Cardiac fibroblast (primary cell): ENCODE data around the gene SARS1.

Source experiments
- DNase-seq, 2 donors: peaks; one replicate each; pipeline versions ENCODE4 v3.0.0 to v3.0.0-alpha.2; 2010; ENCODE audit warnings: low read depth in 2 of 2
- H3K4me3 ChIP-seq, 2 donors: replicated peaks in 1 of 2; 1 replicate in 1 of 2; 2 replicates in 1 of 2; pipeline ENCODE4 v1.5.1; 2011; ENCODE audit warnings: low read depth in 2 of 2, low read length in 2 of 2, mild to moderate bottlenecking in 2 of 2, moderate library complexity in 1 of 2
- TF ChIP-seq, protein P1 (sequence below): IDR thresholded peaks from one replicate; pipeline ENCODE4 v1.5.1; 2011; ENCODE audit warnings: low read depth, mild to moderate bottlenecking, low read length, inconsistent platforms

The SARS1 gene

DNA sequence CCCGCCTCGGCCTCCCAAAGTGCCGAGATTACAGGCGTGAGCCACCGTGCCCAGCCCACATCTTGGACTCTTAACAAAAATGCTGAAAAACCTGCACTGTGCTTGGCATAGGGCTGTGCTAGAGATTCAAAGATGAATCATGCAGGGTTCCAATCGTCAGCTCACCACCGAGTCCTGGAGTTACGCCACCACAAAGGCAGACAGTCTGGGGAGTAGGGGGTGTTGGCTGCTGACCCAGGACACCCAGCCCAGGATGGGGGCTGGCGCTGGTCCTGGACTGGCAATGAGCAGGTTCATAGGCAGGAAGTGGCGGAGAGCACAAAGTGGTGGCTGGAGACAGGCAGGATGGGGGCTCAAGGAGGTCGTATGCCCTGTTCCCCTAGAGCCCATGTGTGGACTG lies 53.2 kb downstream of the SARS1 start:
- TF ChIP-seq, protein P1, sequence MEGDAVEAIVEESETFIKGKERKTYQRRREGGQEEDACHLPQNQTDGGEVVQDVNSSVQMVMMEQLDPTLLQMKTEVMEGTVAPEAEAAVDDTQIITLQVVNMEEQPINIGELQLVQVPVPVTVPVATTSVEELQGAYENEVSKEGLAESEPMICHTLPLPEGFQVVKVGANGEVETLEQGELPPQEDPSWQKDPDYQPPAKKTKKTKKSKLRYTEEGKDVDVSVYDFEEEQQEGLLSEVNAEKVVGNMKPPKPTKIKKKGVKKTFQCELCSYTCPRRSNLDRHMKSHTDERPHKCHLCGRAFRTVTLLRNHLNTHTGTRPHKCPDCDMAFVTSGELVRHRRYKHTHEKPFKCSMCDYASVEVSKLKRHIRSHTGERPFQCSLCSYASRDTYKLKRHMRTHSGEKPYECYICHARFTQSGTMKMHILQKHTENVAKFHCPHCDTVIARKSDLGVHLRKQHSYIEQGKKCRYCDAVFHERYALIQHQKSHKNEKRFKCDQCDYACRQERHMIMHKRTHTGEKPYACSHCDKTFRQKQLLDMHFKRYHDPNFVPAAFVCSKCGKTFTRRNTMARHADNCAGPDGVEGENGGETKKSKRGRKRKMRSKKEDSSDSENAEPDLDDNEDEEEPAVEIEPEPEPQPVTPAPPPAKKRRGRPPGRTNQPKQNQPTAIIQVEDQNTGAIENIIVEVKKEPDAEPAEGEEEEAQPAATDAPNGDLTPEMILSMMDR: no peak
- DNase-seq: peak; percentile 61 to 64
- no peak overlapping the region for H3K4me3 ChIP-seq

DNA sequence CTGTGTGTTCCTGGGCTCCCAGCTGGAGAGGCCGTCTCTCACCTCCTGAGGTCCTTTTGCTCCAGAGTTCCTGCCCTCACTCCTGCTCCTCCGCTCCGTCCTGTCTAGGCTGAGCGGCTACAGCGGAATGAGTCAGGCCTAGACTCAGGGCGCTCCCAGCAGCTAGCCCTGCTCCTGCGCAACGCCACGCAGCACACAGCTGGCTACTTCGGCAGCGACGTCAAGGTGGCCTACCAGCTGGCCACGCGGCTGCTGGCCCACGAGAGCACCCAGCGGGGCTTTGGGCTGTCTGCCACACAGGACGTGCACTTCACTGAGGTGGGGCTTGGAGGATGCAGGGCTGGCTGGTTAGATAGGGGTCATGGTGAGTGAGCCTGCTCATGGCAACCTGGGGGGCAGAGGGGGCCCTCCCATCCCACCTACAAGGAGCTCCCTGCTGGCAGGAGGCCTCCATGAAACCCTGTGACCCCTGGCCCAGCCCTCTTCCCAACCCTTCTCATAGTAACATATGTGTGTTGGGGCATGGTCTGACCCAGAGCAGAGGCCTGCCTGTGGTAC lies 54.1 kb downstream of the SARS1 start:
- no peak for DNase-seq
- TF ChIP-seq, protein P1: no peak

DNA sequence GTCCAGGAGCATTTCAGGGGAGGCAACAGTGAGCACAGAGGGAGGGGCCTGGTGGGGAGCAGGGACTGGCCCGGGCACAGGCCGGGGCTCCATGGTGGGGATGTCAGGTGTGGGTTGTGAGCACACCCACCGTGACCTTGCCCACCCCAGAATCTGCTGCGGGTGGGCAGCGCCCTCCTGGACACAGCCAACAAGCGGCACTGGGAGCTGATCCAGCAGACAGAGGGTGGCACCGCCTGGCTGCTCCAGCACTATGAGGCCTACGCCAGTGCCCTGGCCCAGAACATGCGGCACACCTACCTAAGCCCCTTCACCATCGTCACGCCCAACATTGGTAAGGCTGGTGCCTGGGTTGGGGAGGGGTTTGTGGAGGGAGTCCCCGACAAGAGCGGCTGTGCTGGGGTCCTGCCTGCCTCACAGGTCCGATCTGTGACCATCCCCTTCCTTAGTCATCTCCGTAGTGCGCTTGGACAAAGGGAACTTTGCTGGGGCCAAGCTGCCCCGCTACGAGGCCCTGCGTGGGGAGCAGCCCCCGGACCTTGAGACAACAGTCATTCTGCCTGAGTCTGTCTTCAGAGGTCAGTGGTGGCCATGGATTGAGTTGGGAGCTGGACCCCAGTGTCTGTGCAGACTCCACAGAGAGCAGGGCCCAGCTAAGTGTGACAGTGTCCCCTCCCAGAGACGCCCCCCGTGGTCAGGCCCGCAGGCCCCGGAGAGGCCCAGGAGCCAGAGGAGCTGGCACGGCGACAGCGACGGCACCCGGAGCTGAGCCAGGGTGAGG lies 54.9 kb downstream of the SARS1 start:
- DNase-seq: no peak
- TF ChIP-seq, protein P1: no peak
- no peak overlapping the region for H3K4me3 ChIP-seq

More for the DNA sequence above, 54.1 kb downstream of the SARS1 start:
- no peak overlapping the region for H3K4me3 ChIP-seq

DNA sequence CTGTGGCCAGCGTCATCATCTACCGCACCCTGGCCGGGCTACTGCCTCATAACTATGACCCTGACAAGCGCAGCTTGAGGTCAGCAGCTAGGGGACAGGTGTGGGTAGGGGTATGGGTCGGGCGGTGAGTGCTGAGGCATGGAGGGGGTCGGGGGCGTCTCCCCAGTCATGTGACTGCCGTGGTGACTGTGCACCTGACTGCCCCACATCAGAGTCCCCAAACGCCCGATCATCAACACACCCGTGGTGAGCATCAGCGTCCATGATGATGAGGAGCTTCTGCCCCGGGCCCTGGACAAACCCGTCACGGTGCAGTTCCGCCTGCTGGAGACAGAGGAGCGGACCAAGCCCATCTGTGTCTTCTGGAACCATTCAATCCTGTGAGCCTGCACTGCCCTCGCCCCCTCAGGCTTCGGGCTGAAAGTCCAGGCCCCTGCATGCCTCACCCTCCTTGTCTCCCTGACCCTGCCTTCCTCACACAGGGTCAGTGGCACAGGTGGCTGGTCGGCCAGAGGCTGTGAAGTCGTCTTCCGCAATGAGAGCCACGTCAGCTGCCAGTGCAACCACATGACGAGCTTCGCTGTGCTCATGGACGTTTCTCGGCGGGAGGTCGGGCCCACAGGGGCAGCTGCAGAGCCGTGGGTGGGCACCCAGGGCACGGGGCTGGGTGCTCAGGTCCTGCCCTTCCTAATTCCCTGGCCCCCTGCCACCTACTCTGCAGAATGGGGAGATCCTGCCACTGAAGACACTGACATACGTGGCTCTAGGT lies 55.7 kb downstream of the SARS1 start:
- TF ChIP-seq, protein P1: no peak
- no peak overlapping the region for H3K4me3 ChIP-seq
- DNase-seq: no peak

DNA sequence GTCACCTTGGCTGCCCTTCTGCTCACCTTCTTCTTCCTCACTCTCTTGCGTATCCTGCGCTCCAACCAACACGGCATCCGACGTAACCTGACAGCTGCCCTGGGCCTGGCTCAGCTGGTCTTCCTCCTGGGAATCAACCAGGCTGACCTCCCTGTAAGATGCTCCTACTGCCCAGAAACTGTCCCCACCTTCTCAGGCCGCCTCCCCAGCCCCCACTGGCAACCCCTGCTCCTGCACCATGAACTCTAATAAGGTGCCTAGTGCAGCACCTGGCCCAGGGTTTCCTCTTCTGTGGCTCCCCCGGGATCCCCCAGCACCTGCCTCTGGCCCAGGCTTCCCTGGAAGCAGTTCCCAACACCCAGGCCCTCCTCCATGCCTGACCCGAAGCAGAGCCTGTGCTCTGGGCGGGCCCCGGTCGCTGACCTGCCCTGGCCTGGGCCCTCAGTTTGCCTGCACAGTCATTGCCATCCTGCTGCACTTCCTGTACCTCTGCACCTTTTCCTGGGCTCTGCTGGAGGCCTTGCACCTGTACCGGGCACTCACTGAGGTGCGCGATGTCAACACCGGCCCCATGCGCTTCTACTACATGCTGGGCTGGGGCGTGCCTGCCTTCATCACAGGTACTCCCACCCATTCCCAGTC lies 56.4 kb downstream of the SARS1 start:
- no peak for DNase-seq
- no peak overlapping the region for H3K4me3 ChIP-seq
- TF ChIP-seq, protein P1: no peak

DNA sequence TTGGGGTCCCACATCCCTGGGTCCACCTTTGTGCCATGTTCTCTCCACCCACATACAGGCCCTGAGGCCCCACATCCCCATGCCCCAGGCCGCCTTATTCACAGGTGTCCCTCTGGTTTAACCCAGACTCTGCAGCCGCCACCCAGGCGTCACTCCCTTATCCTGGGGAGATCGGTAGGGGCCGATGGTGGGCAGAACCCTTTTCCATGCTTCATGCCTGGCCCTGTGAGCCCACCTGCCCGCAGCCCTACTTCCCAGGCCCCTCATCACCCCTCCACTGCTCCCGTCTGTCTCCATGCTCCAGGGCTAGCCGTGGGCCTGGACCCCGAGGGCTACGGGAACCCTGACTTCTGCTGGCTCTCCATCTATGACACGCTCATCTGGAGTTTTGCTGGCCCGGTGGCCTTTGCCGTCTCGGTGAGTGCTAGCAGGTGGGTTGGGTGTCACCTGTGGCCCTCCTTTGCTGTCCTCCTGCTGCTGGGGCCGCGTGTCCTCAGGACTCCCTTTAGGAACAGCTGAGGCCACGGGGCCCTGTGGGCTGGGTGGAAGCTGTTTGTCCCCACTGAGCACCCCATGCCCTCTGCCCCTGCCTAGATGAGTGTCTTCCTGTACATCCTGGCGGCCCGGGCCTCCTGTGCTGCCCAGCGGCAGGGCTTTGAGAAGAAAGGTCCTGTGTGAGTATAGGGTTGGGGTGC lies 57.1 kb downstream of the SARS1 start:
- H3K4me3 ChIP-seq: no peak overlapping the region
- DNase-seq: no peak
- TF ChIP-seq, protein P1: no peak
